GM21528 (cell line): ENCODE measurements around the gene TAS2R43.
"Not testable (repeated sequence)": the region's sequence is repeated elsewhere in the genome, so short reads cannot be mapped to it uniquely, and the experiment has no call there.

ENCODE experiments used
- ATAC-seq: cut with Tn5 transposase; IDR thresholded peaks from one replicate; pipeline ENCODE4 v1.9.1; 2021; ENCODE audit warnings: mild to moderate bottlenecking, moderate library complexity; ENCODE audit not compliant: unreplicated experiment, low FRiP score

TAS2R43 gene

DNA sequence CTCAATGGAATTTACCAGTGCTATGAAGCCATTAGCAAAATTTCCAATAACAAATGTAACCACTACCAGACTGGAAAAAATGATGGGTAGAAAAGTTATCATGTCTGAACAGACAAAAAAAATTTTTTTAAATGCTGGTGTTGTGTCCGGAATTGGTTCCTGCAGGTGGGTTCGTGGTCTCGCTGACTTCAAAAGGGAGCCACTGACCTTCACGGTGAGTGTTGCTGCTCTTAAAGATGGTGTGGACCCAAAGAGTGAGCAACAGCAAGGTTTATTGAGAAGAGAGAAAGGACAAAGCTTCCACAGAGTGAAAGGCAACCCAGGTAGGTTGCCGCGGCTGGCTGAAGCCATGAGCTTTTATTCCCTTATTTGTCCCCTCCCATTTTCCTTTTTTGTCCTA, at the start of gene TAS2R43:
TAS2R43 (minus strand) TSS at position 186 of the 400 bp plus-strand sequence; CDS start at position 102, 84 bp downstream.
- ATAC-seq = no peak

GRCh38 chr12:11136075-11136474, 44.0 kb upstream of the TAS2R43 start:
- ATAC-seq = no peak

DNA sequence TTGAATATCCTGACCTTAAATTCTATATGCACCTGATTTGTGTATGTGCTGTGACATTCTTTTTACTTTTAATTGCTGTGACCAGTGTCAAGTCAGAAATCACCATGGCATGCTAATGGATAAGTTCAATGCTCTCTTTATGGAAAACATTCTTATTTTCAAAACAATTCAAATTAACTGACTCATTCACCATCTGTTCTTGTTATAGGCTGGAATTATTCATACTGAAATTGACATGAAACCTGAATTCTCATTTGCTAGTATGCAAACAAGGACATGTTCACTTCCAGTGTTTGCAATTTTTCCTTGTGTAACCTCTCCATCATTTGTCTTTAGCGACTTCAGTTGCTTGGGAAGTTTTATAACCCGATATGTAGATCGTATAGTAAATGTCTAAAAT, 42.2 kb upstream of the TAS2R43 start, which contains the start of gene TAS2R30:
TAS2R30 (minus strand) TSS at position 340 of the 400 bp plus-strand sequence. CDS start 400 bp downstream, outside the sequence.
- ATAC-seq = no peak

DNA sequence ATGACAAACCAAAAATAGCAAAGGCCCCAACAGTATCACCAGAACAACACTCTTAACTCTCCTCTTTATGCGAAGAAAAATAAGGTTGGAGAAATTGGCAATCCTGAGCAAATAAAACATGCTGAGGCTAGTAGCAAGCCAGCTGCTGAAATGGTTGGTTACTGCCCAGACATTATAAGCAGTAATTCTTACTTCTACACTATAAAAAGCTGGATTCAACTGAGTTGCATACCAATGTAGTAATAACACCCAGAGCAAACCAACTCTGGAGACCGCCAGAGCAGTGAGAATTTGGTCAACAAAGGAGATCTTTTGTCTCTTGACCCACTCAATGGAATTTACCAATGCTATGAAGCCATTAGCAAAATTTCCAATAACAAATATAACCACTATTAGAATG, 41.7 kb upstream of the TAS2R43 start:
- ATAC-seq = no peak

DNA sequence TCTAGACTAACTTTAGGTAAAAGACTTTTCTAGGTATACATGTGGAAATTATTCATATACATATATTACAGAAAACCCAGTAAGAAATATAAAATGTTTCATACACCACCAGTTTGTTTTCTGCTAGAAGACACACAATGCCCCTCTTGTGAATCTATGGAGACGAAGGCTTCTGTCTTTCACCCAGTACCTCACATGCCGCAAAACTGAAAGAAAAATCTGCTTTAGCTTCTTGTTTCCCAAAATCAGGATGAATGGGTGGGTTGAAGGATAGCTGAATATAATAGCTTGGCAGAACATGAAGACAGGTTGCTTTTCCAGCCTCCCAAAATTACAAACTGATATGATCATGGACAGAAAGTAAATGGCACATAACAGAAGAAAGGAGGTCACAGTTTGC, 41.0 kb upstream of the TAS2R43 start:
- ATAC-seq = no peak

- ATAC-seq = no peak
Measured at GRCh38 chr12:11130999-11131398, 38.9 kb upstream of the TAS2R43 start.

DNA sequence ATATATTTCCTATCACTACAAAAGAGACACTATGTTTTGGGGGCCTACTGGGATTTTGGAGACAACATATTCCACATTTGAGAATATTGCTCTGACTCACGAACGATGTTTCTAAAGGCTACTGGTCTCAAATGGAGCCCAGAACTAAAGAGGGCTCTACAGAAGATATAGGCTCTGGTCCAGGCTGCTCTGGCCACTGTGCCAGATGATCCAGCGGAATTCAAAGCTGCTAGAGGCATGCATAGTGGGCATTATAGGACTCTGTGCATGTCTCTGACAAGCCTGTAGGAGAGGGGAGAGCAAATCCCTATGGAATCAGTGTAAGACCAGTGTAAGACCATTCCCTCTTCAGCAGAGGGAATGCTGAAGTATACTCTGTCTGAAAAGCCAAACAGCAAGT, 38.3 kb upstream of the TAS2R43 start:
- no peak for ATAC-seq

DNA sequence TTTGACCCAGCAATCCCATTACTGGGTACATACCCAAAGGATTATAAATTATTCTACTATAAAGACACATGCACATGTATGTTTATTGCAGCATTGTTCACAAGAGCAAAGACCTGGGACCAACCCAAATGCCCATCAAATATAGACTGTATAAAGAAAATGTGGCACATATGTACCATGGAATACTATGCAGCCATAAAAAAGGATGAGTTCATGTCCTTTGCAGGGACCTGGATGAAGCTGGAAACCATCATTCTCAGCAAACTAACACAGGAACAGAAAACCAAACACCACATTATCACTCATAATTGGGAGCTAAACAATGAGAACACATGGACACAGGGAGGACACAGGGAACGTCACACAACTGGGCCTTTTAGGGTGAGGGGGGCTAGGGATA, 22.0 kb upstream of the TAS2R43 start:
- not testable (repeated sequence) for ATAC-seq

DNA sequence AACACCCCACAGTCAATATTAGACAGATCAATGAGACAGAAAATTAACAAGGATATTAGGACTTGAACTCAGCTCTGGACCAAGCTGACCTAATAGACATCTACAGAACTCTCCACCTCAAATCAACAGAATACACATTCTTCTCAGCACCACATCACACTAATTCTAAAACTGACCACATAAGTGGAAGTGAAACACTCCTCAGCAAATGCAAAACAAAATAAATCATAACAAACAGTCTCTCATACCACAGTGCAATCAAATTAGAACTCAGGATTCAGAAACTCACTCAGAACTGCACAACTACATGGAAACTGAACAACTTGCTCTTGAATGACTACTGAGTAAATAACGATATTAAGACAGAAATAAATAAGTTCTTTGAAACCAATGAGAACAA, 19.1 kb upstream of the TAS2R43 start:
- ATAC-seq = not testable (repeated sequence)

GRCh38 chr12:11108862-11109261, 16.7 kb upstream of the TAS2R43 start:
- no peak for ATAC-seq

GRCh38 chr12:11107719-11108118, 15.6 kb upstream of the TAS2R43 start:
- ATAC-seq = no peak

GRCh38 chr12:11106288-11106687, 14.2 kb upstream of the TAS2R43 start:
- no peak for ATAC-seq

GRCh38 chr12:11105546-11105945, 13.4 kb upstream of the TAS2R43 start:
- no peak for ATAC-seq

DNA sequence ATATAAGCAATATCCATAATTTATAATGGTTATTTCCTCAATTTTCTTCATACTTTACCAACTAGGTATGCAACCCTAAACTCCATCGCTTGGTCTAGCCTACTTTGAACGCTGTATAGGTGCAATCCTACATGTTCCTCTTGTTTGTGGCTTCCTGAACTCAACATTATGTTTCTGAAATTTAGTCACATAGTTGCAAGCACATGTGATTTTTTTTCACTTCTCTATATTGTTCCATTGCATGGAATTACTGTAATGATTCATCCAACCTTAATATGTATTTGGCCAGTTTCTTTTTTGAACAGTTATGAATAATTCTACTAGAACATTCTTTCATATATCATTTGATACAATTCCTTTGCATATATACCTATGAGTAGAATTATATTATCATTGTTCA, 2.8 kb upstream of the TAS2R43 start:
- ATAC-seq = not testable (repeated sequence)

DNA sequence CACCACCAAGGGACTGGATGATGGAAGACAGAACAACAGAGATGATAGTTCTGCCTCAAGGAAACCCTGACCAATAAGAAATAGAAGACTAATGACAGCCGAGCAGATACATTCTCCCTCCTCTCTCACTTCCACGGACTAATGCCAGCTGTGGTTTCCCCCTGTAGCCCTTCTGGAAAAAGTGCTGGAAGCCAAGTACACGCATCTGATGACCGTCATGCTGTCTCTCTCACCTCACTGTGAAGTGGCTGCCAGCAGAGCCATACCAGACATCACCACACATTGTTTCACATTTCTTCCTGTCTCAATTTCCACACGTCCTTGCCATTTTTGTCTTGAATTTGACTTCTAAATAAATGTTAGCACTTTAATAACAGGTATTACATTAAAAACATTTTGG, 2.9 kb downstream of the TAS2R43 start:
- no peak for ATAC-seq

DNA sequence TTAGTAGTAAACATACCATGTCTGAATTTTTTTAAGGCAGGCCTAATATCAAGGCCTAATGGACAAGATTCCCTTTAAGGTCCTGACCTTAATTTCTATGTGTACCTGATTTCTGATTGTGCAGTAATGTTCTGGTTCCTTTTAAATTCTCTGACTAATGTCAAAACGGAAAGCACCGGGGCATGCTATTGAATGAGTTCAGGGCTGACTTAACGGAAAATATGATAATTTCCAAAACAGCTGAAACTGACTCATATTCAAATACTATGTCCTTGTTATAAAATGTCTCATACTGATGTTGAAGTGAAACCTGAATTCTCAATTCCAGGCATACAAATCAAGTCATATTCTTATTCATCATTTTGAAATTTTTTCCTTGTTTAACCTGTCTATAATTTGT, 6.7 kb downstream of the TAS2R43 start:
- ATAC-seq = no peak

GRCh38 chr12:11081987-11082386, 10.1 kb downstream of the TAS2R43 start:
- no peak for ATAC-seq

DNA sequence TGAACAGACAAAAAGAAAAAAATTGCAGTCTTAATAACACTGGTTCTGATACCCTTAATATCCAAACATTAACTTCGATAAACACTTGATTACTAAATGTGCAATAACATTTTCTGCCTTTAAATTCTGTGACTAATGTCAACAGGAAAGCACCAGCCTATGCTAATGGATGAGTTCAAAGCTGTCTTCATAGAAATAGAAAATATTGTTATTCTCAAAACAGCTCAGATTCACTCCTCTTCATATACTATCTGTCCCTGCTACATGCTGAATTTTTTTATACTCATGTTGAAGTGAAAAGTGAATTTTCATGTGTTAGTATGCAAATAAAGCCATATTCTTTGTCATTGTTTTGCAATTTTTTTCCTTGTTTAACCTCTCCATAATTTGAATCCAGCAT, 13.9 kb downstream of the TAS2R43 start:
- no peak for ATAC-seq

DNA sequence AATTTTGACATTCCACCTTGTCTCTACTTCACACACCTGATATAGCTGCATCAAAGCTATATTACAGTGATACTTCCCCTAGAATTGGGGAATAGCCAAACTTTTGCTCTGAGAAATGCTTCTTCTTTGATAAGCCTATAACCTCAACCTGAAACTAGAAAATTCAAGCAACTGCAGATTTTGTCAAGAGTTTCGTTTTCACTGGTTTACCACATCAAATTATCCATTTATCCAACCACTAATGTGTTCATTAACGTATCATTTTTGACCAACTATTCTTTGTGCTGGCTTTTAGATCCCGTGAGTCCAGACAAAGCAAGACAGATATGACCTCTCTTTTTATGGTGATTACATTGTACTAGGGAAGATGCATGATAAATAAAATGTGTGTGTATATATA, 16.5 kb downstream of the TAS2R43 start:
- ATAC-seq = no peak

DNA sequence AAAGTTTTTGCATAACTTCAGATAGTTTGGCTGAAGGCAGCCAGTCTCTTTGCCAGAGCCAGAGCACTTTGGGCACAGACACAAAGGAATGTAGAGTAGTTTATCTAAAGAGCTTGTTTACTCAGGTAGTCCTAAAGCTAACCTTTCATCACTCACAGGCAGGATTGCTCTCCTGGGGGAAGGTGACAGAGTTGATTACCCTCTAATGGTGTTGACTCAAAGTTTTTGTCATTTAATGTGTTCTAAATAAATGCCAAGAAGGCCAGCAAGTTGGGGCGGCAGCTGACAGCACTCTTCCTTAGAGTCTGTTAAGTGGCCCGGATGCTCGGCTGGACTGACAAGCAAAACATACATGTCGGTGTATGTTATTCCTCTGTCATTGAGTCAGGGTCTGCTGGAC, 20.7 kb downstream of the TAS2R43 start:
- no peak for ATAC-seq

DNA sequence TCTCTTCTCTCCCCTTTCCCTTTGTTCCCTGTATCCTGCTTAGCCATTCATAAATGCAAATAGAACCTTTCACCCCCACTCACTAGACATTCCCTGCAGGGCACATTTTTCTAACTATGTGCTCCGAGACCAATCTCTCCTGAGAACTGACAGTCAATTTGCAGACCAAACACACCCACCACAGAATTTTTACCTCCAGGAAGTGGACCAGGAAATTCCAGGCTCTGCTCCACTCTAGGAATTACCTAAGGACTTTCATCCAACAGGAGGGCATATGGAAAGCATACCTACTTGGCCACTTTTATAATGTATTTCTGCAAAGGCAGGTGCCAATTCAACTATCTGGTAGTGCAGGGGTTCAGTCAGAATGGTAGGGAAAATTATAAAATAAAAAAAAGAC, 21.1 kb downstream of the TAS2R43 start:
- ATAC-seq = no peak

- ATAC-seq = no peak
Measured at GRCh38 chr12:11069854-11070365, 22.2 kb downstream of the TAS2R43 start.

DNA sequence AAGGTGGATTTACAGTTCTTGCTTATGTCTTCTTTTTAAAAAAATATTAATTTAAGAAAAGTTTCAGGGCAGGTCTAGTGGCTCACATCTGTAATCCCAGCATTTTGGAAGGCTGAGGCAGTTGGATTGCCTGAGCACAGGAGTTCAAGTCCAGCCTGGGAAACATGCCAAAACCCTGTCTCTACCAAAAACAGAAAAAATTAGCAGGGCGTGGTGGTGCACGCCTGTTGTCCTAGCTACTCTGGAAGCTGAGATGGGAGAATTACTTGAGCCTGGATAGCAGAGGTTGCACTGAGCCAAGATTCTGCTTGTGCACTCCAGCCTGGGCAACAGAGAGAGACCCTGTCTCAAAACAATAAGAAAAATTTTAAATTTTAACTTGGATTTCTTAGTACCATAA, 24.6 kb downstream of the TAS2R43 start:
- ATAC-seq = no peak
